BJ (cell line): ENCODE data around the gene METTL14. TPM values are rescaled to one million over a fixed set of nuclear protein-coding genes. Genes with fewer than 3 reads are reported as not detected.

Experiments used
- CTCF ChIA-PET: fragments of 350-600 bp; formaldehyde crosslinking; extraction: SDS; loops from one replicate; lab custom pipeline; 2021; ENCODE audit warnings: antibody characterized with exemption, inconsistent platforms; lab: Yijun Ruan, JAX
- POLR2A ChIA-PET: fragments of 300-600 bp; sonication (Branson Sonifier 250); formaldehyde crosslinking; extraction: SDS; loops from one replicate; lab custom pipeline; 2021; ENCODE audit warnings: antibody characterized with exemption; lab: Charles Lee
- DNase-seq: peaks from one replicate; pipeline ENCODE4 v3.0.0-alpha.2; 2011; ENCODE audit warnings: low read depth
- H3K27me3 ChIP-seq: 2 replicates; pipeline ENCODE4 v1.6.0; 2011; ENCODE audit warnings: low read length; ENCODE audit not compliant: control insufficient read depth, insufficient read depth
- H3K36me3 ChIP-seq: 2 replicates; pipeline ENCODE4 v1.5.1; 2011; ENCODE audit warnings: low read length; ENCODE audit not compliant: control insufficient read depth, insufficient read depth
- H3K4me3 ChIP-seq: 2 replicates; pipeline ENCODE4 v1.5.1; 2011; ENCODE audit warnings: low read depth, mild to moderate bottlenecking, control low read depth, low read length
- CTCF ChIP-seq: IDR thresholded peaks from 2 replicates; pipeline ENCODE4 v1.5.1; 2011; ENCODE audit warnings: low read depth, mild to moderate bottlenecking, control low read depth, inconsistent platforms, low read length, moderate library complexity; ENCODE audit not compliant: insufficient read depth
- polyA plus RNA-seq: library from polyadenylated mRNA; depleted of rRNA; stranded (reverse); fragments of >200 nt; gene quantifications from 2 replicates; pipeline ENCODE4 v1.2.3, GENCODE V29; 2011

METTL14 gene
- polyA plus RNA-seq, 1 experiment, result 10.2 TPM

GRCh38 chr4:118732591-118733330 lies 47.6 kb downstream of the METTL14 start:
- ChIA-PET CTCF (interaction anchor here (0.8 to 1.3 kb wide), 5 partner anchors 9 to 237 kb away, joined by 3 to 4 read pairs (median 4); no protein-coding TSS in a partner anchor), POLR2A (interaction anchor here (0.6 kb wide), 1 partner anchor 224 kb away, joined by 5 read pairs; no protein-coding TSS in a partner anchor)
- no peak for DNase-seq
- Histone ChIP-seq H3K4me3 (no peak overlapping the region), H3K36me3 (peaks cover 9% of the 10 kb centered on the region), H3K27me3 (no peaks in the 10 kb centered on the region)
- TF ChIP-seq CTCF, result no peak

GRCh38 chr4:118734491-118735205 lies 49.5 kb downstream of the METTL14 start:
- CTCF ChIA-PET, result interaction anchor here (0.6 kb wide), 1 partner anchor 205 kb away, joined by 3 read pairs; no protein-coding TSS in a partner anchor

GRCh38 chr4:118736900-118737299 lies 51.7 kb downstream of the METTL14 start:
- ChIA-PET CTCF (no interaction called here), POLR2A (no interaction called here)
- H3K36me3 ChIP-seq, result peaks cover 10% of the 10 kb centered on the region

More at GRCh38 chr4:118734491-118735205, 49.5 kb downstream of the METTL14 start:
- no peaks in the 10 kb centered on the region for H3K27me3 ChIP-seq
- no peak for DNase-seq
- no peak for TF ChIP-seq CTCF
- no peak overlapping the region for H3K4me3 ChIP-seq
- POLR2A ChIA-PET, result no interaction called here
- peaks cover 5% of the 10 kb centered on the region for H3K36me3 ChIP-seq

GRCh38 chr4:118738090-118738489 lies 52.9 kb downstream of the METTL14 start:
- ChIA-PET CTCF (no interaction called here), POLR2A (interaction anchor here (0.7 kb wide), 1 partner anchor 73 kb away, joined by 7 read pairs; no protein-coding TSS in a partner anchor)
- no peaks in the 10 kb centered on the region for H3K27me3 ChIP-seq
- no peak for TF ChIP-seq CTCF
- DNase-seq, result no peak
- peaks cover 10% of the 10 kb centered on the region for H3K36me3 ChIP-seq
- no peak overlapping the region for H3K4me3 ChIP-seq

More at GRCh38 chr4:118736900-118737299, 51.7 kb downstream of the METTL14 start:
- no peak for DNase-seq
- Histone ChIP-seq H3K27me3 (no peaks in the 10 kb centered on the region), H3K4me3 (no peak overlapping the region)
- TF ChIP-seq CTCF, result no peak
